Dermis blood vessel endothelial cell (primary cell): ENCODE results near the gene CLDN7. TPM values are rescaled to one million over a fixed set of nuclear protein-coding genes. Genes with fewer than 3 reads are reported as not detected.

Experiments
- DNase-seq: peaks from one replicate; pipeline ENCODE4 v3.0.0; 2010
- total RNA-seq: library from RNA; depleted of rRNA; stranded (reverse); fragments of >200 nt; gene quantifications from 2 replicates; pipeline ENCODE4 v1.2.3, GENCODE V29; 2014

The CLDN7 gene
- total RNA-seq, 1 donor from 2014 or later: 2.4 TPM

GRCh38 chr17:7235693-7236665 is 26.3 kb downstream of the CLDN7 start:
- peak; percentile 35 for DNase-seq

DNA sequence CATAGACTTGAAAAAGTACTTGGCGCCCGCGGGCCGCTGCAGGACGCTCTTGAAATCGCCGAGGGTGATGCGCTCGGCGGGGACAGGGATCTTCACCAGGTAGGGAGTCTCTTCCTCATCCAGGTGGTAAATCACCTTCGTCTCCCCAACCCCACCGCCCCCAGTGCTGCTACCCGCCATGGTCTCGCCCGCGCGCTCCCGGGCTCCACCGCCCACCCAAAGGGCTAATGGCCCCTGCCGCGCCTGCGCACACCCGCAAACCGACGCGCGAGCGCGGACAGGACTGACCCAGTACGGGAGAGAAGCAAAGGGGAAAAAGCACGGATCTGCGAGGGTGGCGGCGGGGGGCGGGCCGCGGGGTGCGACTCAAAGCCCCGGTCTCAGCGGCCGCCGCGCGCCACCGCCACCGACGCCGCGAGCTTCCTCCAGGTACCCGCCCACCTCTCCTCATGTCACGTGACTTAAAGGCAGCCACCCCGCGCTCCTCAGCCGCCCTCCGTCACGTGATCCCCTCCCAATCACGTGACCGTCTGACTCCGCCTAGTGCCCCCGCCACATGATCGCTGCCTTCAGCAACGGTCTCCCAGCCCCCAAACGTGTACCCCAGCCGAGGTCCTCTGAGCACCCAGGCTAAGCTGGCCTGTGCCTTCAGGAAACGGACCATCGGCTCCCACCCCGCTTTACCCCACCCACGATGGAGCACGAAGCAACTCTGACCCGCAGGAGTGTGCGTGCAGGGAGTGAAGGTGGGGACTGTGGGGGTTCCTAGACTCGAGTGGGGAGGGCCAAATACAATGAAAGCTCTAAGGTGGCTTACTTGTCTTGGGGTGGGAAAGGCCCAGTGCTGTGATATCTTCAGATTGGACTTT is 28.0 kb downstream of the CLDN7 start, which contains the start of gene DVL2:
DVL2 (minus strand) TSS at position 435 of the 869 bp plus-strand sequence; CDS start at position 180, 255 bp downstream.
- DNase-seq: peak; percentile 98

DNA sequence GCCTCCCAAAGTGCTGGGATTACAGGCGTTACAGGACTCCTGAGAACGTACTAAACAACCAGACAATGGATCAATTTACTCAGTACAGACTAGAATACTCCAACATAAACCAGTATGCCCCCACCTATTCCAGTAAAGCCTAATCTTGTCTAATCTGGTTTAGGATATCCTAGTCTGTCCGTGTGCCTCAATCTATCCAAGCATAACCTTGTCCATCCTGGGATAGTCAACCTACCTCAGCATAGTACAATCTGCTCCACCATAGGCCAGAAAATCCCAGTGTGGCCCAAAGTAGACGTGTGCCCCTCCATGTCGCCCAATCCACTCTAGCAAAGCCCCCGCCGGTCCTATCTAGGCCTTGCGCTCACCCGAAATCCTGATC is 28.6 kb downstream of the CLDN7 start:
- DNase-seq: no peak

GRCh38 chr17:7232114-7232513 is 30.2 kb downstream of the CLDN7 start:
- no peak for DNase-seq

DNA sequence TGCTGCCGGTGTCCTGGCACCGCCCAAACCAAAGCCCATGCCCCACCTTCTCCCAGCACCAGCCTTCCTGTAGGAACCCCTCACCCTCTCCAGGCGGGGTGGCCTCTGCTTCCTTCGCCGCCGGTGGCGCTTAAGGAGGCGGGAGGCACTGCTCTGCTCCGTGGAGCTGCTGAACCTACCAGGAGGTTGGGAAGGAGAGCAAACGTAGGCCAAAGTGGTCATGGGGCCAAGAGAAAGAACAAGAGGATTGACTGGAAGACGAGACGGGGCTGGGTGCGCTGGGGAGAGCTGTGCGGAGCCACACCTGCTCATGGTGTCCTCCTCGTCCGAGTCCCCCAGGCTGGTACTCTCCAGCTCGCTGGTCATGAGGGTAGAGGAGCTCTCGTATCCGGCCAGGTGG is 32.8 kb downstream of the CLDN7 start:
- no peak for DNase-seq

DNA sequence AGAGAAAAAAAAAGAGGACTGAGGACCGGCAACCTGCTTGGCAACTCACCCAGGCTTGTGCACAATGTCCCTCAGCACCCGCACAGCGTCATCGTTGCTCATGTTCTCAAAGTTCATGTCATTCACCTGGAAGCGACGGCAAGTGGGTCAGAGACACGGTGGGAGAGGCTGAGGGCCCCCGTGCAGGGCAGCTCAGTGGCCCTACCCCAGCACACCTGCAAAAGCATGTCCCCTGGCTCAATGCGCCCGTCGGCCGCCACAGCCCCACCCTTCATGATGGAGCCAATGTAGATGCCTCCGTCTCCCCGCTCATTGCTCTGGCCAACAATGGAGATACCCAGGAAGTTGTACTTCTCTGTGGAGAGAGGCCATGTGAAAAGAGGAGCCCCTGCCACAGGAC is 33.4 kb downstream of the CLDN7 start:
- DNase-seq: no peak

- no peak for DNase-seq
These were observed 35.3 kb downstream of the CLDN7 start for GRCh38 chr17:7226721-7227710.

- no peak for DNase-seq
These were observed 36.5 kb downstream of the CLDN7 start for GRCh38 chr17:7225711-7226331.

DNA sequence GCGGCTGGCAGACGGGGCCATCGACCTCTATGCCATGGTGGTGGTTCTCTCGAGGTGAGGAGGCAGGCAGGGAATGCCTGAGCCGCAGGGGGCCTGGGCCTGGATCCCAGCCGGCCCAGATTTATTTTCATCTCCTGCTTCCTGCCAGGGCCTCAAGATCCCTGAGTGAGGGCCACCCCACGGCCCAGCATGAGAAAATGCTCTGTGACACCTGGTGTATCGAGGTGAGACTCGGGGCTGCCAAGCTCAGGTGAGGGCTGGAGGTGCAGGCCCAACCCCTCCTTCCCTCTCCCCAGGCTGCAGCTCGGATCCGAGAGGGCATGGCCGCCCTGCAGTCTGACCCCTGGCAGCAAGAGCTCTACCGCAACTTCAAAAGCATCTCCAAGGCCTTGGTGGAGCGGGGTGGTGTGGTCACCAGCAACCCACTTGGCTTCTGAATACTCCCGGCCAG is 37.6 kb downstream of the CLDN7 start:
- DNase-seq: no peak

DNA sequence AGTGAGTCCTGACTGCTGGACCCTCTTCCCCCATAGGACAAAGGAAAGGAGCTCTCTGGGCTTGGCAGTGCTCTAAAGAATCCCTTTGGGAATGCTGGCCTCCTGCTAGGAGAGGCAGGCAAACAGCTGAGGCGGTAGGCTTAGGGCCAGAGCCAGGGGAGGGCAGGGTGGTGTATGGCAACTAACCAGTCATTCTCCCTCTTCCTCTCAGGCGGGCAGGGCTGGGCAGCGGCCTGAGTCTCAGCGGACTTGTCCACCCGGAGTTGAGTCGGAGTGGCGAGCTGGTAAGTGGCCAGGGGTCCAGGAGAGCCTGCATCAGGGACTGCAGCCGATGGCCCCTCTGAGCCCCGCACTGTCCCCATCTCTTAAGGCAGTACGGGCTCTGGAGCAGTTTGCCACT is 38.2 kb downstream of the CLDN7 start:
- no peak for DNase-seq

DNA sequence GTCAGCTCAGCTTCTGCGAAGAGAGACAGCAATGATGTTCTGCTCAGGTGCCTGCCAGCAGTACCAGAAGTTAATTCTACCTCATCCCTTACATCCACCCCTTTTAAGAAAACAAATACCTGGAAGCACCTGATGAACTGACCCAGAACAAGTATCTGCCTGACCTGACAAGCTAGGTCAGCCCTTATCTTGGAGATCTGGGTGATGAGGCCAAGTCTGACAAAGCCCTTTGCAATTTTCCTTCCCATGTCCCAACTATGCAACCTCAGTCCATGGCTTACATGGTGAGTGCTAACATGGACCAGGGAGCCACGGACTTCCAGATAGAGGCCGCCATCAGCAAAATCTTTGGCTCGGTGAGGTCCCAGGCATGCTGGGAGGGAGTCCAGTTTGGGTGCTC is 38.9 kb downstream of the CLDN7 start:
- DNase-seq: no peak

DNA sequence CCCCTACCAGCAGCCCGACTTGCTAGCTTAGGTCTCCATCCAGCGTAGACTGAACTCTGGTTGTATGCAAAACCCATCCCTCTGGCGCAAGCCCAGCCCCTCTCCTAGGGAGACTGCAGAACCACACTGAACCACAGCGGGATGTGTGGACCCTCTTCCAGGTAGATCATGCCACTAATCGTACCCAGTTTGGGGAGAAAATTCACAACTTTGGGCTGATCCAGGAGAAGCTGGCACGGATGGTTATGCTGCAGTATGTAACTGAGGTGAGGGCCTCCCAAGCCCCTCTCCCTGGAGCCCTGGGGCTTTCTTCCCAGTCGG is 39.3 kb downstream of the CLDN7 start:
- no peak for DNase-seq

DNA sequence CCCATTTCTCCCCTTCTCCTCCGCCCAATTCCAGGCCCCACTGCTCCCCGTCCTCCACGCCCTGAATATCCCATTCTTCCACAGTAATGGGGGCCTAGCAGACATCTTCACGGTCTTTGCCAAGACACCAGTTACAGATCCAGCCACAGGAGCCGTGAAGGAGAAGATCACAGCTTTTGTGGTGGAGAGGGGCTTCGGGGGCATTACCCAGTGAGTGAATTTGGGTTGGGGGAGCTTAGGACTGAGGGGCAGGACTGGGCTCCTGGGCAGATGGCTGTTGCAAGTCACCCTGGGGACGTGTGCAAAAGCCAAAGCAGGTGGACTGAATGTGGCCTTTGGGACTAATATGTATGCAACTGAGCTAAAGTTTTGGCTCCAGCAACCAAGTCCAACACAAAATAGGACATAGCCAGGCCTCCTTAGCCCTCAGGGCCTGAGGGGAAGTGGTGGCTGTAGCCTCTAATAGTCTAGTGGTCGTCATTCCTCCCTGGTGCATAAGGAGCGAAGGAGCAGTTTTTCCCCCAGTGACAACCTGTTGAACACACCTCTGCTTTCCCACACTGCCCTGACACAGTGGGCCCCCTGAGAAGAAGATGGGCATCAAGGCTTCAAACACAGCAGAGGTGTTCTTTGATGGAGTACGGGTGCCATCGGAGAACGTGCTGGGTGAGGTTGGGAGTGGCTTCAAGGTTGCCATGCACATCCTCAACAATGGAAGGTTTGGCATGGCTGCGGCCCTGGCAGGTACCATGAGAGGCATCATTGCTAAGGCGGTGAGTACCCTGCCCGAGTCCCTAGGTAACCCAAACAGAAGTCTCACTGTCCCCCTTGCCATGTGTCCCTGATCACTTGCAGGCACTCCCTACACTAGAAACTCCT is 39.9 kb downstream of the CLDN7 start:
- DNase-seq: no peak

DNA sequence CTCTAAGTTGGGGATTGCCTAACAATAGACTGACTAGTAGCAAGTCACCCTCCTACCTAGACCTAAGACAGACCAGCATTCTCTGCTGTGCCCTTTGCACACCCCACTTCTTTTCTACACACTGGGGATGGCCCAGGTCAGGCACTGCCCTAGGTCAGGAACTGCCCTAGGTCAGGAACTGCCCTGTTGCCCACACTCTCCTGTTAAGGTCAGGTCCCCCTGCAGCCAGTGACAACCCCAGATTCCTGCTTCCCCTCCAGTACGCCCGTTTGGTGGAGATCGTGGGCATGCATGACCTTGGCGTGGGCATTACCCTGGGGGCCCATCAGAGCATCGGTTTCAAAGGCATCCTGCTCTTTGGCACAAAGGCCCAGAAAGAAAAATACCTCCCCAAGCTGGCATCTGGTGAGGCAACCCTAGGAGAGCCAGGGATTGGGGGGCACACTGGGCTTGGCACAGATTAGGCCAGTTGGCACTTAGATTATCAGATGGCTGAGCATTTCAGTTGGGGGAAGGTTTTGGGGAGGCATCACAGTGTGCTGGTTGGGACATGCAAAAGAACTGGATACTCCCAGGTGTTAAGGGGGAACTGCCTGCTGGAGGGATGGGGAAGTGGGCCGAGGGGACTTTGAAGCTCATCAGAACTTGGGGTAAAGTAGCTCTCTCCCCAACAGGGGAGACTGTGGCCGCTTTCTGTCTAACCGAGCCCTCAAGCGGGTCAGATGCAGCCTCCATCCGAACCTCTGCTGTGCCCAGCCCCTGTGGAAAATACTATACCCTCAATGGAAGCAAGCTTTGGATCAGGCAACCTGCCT is 40.8 kb downstream of the CLDN7 start:
- no peak for DNase-seq

GRCh38 chr17:7220593-7221277 is 41.5 kb downstream of the CLDN7 start:
- peak; percentile 89 for DNase-seq

- peak; percentile 89 for DNase-seq
These were observed 42.3 kb downstream of the CLDN7 start, which contains the start of the genes ACADVL and DLG4 for GRCh38 chr17:7219812-7220592. ACADVL (plus strand) TSS chr17:7219938; CDS start chr17:7219985, 47 bp downstream. DLG4 (minus strand) TSS chr17:7219836.

DNA sequence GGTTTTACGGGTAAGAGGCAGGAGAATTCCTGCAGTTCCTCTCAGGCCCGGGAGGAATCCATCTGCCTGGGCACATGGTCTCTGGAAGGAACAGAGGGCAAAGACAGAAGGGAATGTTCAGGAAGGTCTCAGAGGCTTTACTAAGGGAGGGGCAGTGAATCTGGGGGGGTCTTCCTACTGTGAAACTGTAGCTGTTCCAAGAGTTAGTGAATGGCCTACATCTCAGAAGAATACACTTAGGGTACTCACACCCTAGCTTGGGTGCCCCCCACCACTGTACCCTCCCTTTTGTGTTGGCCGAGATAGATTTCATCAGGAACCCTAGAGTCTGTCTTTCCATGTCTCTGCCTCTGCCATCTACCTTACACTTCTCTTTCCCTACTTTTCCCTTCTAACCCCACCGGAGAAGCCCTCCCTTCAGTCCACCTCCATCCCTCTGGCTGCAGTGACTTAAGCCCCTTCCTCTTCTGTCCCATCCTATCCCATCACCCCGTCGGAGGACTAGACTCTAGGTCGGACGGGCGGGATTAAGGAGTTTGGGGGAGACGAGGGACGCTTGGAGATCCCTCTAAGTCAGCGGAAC is 43.0 kb downstream of the CLDN7 start:
- DNase-seq: no peak

DNA sequence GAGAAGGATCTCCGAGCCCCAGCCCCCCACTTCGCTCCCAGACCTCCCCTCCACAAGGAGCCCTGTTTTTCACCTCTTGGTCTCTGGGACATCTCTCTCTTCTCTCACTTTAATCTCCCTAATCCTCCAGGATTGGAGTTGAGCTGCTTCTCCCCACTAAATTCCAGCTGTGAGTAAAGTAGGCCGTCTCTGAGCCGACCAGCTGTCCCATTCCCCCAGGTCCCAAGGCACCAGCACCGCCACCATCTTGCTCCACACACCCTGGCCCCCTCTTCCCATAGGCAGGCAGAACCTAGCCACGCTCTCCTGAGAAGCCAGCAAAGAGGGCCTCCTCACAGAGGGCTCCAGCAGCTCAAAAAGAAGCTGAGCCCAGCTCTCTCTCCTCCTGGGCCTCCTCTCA is 43.5 kb downstream of the CLDN7 start:
- no peak for DNase-seq
